Natural killer cell (primary cell): ENCODE measurements around the gene NCAPG2. TPM values are rescaled to one million over a fixed set of nuclear protein-coding genes. Genes with fewer than 3 reads are reported as not detected.

Experiments used
- ATAC-seq, 3 donors: fragments of 150-1000 bp in 2 of 3; fragments of 200-7000 bp in 1 of 3; cut with Tn5 transposase; 1 replicate in 1 of 3; 2 replicates in 2 of 3; pipeline ENCODE4 v1.10.0; 2021; ENCODE audit warnings: mild to moderate bottlenecking in 2 of 3, moderate library complexity in 2 of 3
- DNase-seq, 2 donors: peaks; one replicate each; pipeline versions ENCODE4 v3.0.0 to v3.0.0-alpha.2; 2013 to 2021; ENCODE audit warnings: mixed read lengths in 1 of 2
- H3K27ac ChIP-seq: one replicate; pipeline ENCODE4 v1.5.1; 2013; ENCODE audit warnings: mild to moderate bottlenecking, low read length
- H3K27me3 ChIP-seq: one replicate; pipeline ENCODE4 v1.6.1; 2013; ENCODE audit warnings: low read length; ENCODE audit not compliant: control insufficient read depth, insufficient read depth
- H3K36me3 ChIP-seq: one replicate; pipeline ENCODE4 v1.6.1; 2013; ENCODE audit warnings: low read length; ENCODE audit not compliant: control insufficient read depth, insufficient read depth
- H3K4me1 ChIP-seq: one replicate; pipeline ENCODE4 v1.6.1; 2013; ENCODE audit warnings: low read length; ENCODE audit not compliant: control insufficient read depth, insufficient read depth
- H3K4me3 ChIP-seq: one replicate; pipeline ENCODE4 v1.5.1; 2013; ENCODE audit warnings: low read length
- H3K9me3 ChIP-seq: one replicate; pipeline ENCODE4 v1.6.1; 2013; ENCODE audit warnings: low read length; ENCODE audit not compliant: control insufficient read depth, insufficient read depth
- H3K27ac Mint-ChIP-seq, 2 donors: one replicate each; pipeline ENCODE4 v1.8.0; 2022; ENCODE audit warnings: mild to moderate bottlenecking in 2 of 2, mixed read lengths in 2 of 2, moderate library complexity in 1 of 2
- H3K27me3 Mint-ChIP-seq, 2 donors: one replicate each; pipeline ENCODE4 v1.8.0; 2022; ENCODE audit warnings: low read depth in 2 of 2, mixed read lengths in 2 of 2
- H3K36me3 Mint-ChIP-seq: one replicate; pipeline ENCODE4 v1.8.0; 2022; ENCODE audit warnings: mixed read lengths
- H3K4me1 Mint-ChIP-seq, 2 donors: one replicate each; pipeline ENCODE4 v1.8.0; 2022; ENCODE audit warnings: mixed read lengths in 2 of 2
- H3K4me3 Mint-ChIP-seq: one replicate; pipeline ENCODE4 v1.8.0; 2022; ENCODE audit warnings: mild to moderate bottlenecking, moderate library complexity, mixed read lengths
- H3K9me3 Mint-ChIP-seq, 2 donors: one replicate each; pipeline ENCODE4 v1.8.0; 2022; ENCODE audit warnings: mixed read lengths in 2 of 2
- CTCF ChIP-seq: fragments of 200-600 bp; IDR thresholded peaks from one replicate; pipeline ENCODE4 v1.8.0; 2022; ENCODE audit warnings: antibody characterized with exemption
- WGBS: methylation state at CpG from one replicate; pipeline ENCODE4 v1.1.7; 2013; ENCODE audit warnings: missing lambda C conversion rate; ENCODE audit not compliant: insufficient coverage; 5-methylcytosine and 5-hydroxymethylcytosine counted together
- intact Hi-C: fragments of 100-400 bp; cut with micrococcal nuclease; formaldehyde crosslinking; loops from one replicate; pipeline ENCODE4 v1.14.2; 2022
- total RNA-seq, 4 donors: library from RNA; stranded (reverse); fragments of 120-200 nt in 1 of 4; gene quantifications; one replicate each; pipeline versions ENCODE4 v1.2.3 to v1.2.4, GENCODE V29; 2013 to 2022

The NCAPG2 gene
- total RNA-seq, 3 donors from 2014 or later (not counting 1 experiment from before 2014, with no cell fraction given) = 8.8 to 14.8 (median 14.1) TPM

GRCh38 chr7:158695726-158696452, 8.7 kb downstream of the NCAPG2 start:
- ATAC-seq = peak; percentile 88 to 98 (median 97)
- Mint-ChIP-seq H3K36me3 (no peaks in the 10 kb centered on the region), H3K4me3 (peak overlapping the region; percentile 70), H3K9me3 (no peaks in the 10 kb centered on the region), H3K27ac (peak overlapping the region; percentile 50 to 73), H3K4me1 (peaks cover 15 to 17% of the 10 kb centered on the region in 2 donors), H3K27me3 (no peaks in the 10 kb centered on the region)
- intact Hi-C loops = loop anchor here (1.0 kb wide), 1 partner anchor 281 kb away; no protein-coding TSS in a partner anchor
- WGBS = 59% methylated on average over 10 of the region's 10 CpGs
- TF ChIP-seq CTCF = peak; percentile 48
- Histone ChIP-seq H3K4me1 (peaks cover 11% of the 10 kb centered on the region), H3K27ac (no peak overlapping the region), H3K9me3 (no peaks in the 10 kb centered on the region), H3K36me3 (peaks cover 3% of the 10 kb centered on the region), H3K4me3 (no peak overlapping the region), H3K27me3 (no peaks in the 10 kb centered on the region)
- DNase-seq = peak in 1 of 2 donors; percentile 84

- Histone ChIP-seq H3K36me3 (peaks cover 3% of the 10 kb centered on the region), H3K4me1 (peaks cover 11% of the 10 kb centered on the region), H3K9me3 (no peaks in the 10 kb centered on the region), H3K27ac (no peak overlapping the region), H3K27me3 (no peaks in the 10 kb centered on the region), H3K4me3 (no peak overlapping the region)
- no peak overlapping the region for H3K4me3 Mint-ChIP-seq
- no peaks in the 10 kb centered on the region for H3K36me3 Mint-ChIP-seq
- DNase-seq (no peak), ATAC-seq (no peak)
- intact Hi-C loops = no loop called here
- H3K9me3 Mint-ChIP-seq = no peaks in the 10 kb centered on the region
- H3K27ac Mint-ChIP-seq = peak overlapping the region in 1 of 2 donors; percentile 2
- no peak for TF ChIP-seq CTCF
- H3K4me1 Mint-ChIP-seq = peaks cover 15 to 17% of the 10 kb centered on the region in 2 donors
- 58% methylated on average over 3 of the region's 3 CpGs for WGBS
- H3K27me3 Mint-ChIP-seq = no peaks in the 10 kb centered on the region
Measured at GRCh38 chr7:158695056-158695455, 9.5 kb downstream of the NCAPG2 start.

DNA sequence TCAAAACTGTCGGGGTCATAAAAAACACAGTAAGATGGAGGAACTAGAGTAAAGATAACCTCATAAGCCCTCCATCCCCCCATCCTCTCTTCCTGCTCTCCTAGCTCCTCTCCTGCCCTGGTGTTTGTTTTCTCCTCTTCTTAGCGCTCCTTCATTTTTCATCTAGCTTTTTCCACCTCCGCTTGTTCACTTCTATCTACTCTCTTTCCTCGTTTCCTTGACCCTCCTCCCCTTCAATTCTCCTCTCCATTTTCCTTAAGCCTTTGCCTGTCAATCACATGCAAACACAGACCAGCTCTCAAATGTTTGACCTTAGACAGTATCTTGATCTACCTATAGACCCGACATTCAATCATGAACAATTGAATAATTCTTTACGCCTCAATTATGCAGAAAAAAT, 10.0 kb downstream of the NCAPG2 start:
- TF ChIP-seq CTCF = no peak
- H3K27ac ChIP-seq = no peak overlapping the region
- intact Hi-C loops = no loop called here
- Mint-ChIP-seq H3K36me3 (no peaks in the 10 kb centered on the region), H3K27ac (peak overlapping the region in 1 of 2 donors; percentile 2), H3K4me3 (no peak overlapping the region), H3K27me3 (no peaks in the 10 kb centered on the region), H3K9me3 (no peaks in the 10 kb centered on the region), H3K4me1 (peaks cover 15 to 17% of the 10 kb centered on the region in 2 donors)
- H3K4me1 ChIP-seq = peaks cover 11% of the 10 kb centered on the region
- DNase-seq = no peak
- no peak overlapping the region for H3K4me3 ChIP-seq
- 79% methylated on average over 6 of the region's 6 CpGs for WGBS
- H3K9me3 ChIP-seq = no peaks in the 10 kb centered on the region
- peaks cover 3% of the 10 kb centered on the region for H3K36me3 ChIP-seq
- H3K27me3 ChIP-seq = no peaks in the 10 kb centered on the region
- no peak for ATAC-seq
